Caco-2 (cell line): ENCODE results near the gene RAB11FIP5. TPM values are rescaled to one million over a fixed set of nuclear protein-coding genes. Genes with fewer than 3 reads are reported as not detected.

Experiments
- BruUV-seq: library from RNA; stranded (reverse); fragments of 400-500 nt; replicated peaks from 2 replicates; lab custom pipeline; 2021; lab: Mats Ljungman, UMichigan
- CTCF ChIA-PET: fragments of 300-600 bp; sonication (Branson Sonifier 250); formaldehyde crosslinking; loops from one replicate; lab custom pipeline; 2022; ENCODE audit warnings: antibody characterized with exemption; lab: Charles Lee
- POLR2A ChIA-PET: fragments of 300-600 bp; sonication (Branson Sonifier 250); formaldehyde crosslinking; loops from one replicate; lab custom pipeline; 2022; ENCODE audit warnings: antibody characterized with exemption; lab: Charles Lee
- DNase-seq, 2 experiments: peaks; one replicate each; pipeline versions ENCODE4 v3.0.0 to v3.0.0-alpha.2; 2020 to 2022
- H3K27me3 ChIP-seq: replicated peaks from 2 replicates; pipeline ENCODE4 v1.6.0; 2011; ENCODE audit warnings: low read length; ENCODE audit not compliant: control insufficient read depth, insufficient read depth
- H3K36me3 ChIP-seq: 2 replicates; pipeline ENCODE4 v1.5.1; 2011; ENCODE audit warnings: low read length; ENCODE audit not compliant: control insufficient read depth, insufficient read depth
- H3K4me1 ChIP-seq: fragments of 250-450 bp; sonication (Bioruptor Pico); 2 replicates; pipeline ENCODE4 v1.5.1; 2020; ENCODE audit warnings: mild to moderate bottlenecking
- H3K4me3 ChIP-seq: 2 replicates; pipeline ENCODE4 v1.5.1; 2011; ENCODE audit warnings: low read depth, mild to moderate bottlenecking, control low read depth, low read length
- H3K9me3 ChIP-seq: fragments of 250-450 bp; sonication (Bioruptor Pico); 2 replicates; pipeline ENCODE4 v1.5.1; 2020; ENCODE audit warnings: mild to moderate bottlenecking, moderate library complexity
- H3K27ac Mint-ChIP-seq: one replicate; pipeline ENCODE4 v1.8.0; 2022; ENCODE audit warnings: mixed read lengths; ENCODE audit not compliant: unreplicated experiment
- H3K27me3 Mint-ChIP-seq: one replicate; pipeline ENCODE4 v1.8.0; 2022; ENCODE audit warnings: mixed read lengths; ENCODE audit not compliant: insufficient read depth, unreplicated experiment
- H3K36me3 Mint-ChIP-seq: one replicate; pipeline ENCODE4 v1.8.0; 2022; ENCODE audit warnings: mild to moderate bottlenecking, mixed read lengths; ENCODE audit not compliant: insufficient read depth, unreplicated experiment
- H3K4me1 Mint-ChIP-seq: one replicate; pipeline ENCODE4 v1.8.0; 2022; ENCODE audit warnings: low read depth, mixed read lengths; ENCODE audit not compliant: unreplicated experiment
- H3K4me3 Mint-ChIP-seq: one replicate; pipeline ENCODE4 v1.8.0; 2022; ENCODE audit warnings: mild to moderate bottlenecking, moderate library complexity, mixed read lengths; ENCODE audit not compliant: unreplicated experiment
- H3K9me3 Mint-ChIP-seq: one replicate; pipeline ENCODE4 v1.8.0; 2022; ENCODE audit warnings: mixed read lengths; ENCODE audit not compliant: unreplicated experiment
- intact Hi-C: fragments of 100-400 bp; cut with micrococcal nuclease; formaldehyde crosslinking; loops from one replicate; pipeline ENCODE4 v1.10.0; 2022; ENCODE audit not compliant: unreplicated experiment
- total RNA-seq: library from RNA; stranded (reverse); gene quantifications from 2 replicates; pipeline ENCODE4 v1.2.3, GENCODE V29; 2022
- TF ChIP-seq, protein P1 (sequence below), 2 experiments: fragments of 200-600 bp in 1 of 2; IDR thresholded peaks; 1 replicate in 1 of 2; 2 replicates in 1 of 2; pipeline versions ENCODE4 v1.5.1 to v1.8.0; 2011 to 2022; ENCODE audit warnings: antibody characterized with exemption in 1 of 2, control low read depth in 1 of 2, inconsistent platforms in 1 of 2, low read depth in 1 of 2, low read length in 1 of 2, mild to moderate bottlenecking in 1 of 2, moderate library complexity in 1 of 2; ENCODE audit not compliant: insufficient read depth in 1 of 2, severe bottlenecking in 1 of 2, unreplicated experiment in 1 of 2

Gene RAB11FIP5
- total RNA-seq, 1 experiment from 2014 or later = 17.3 TPM

DNA sequence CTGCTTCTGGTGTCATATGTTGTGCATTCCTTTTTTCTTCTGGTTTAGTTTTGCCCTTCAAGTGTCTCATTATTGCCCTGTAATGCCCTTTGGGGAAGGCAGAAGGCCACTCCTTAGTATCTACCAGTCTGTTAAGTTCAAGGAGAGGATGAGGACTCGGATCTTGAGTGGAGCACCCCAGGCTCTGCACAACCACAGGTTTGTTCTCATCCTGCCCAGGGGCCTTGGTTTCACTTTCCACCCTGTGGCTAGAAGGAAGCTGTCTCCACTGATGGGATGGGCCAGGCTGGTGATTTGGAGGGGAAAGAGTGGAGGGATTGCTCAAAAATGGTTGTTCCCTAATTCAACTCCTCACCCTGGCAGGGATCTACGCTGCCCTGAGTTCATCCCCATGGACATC, 30.2 kb upstream of the RAB11FIP5 start:
- H3K4me1 Mint-ChIP-seq = no peaks in the 10 kb centered on the region
- Histone ChIP-seq H3K27me3 (no peaks in the 10 kb centered on the region; the same call in 1 of the 2 replicates), H3K4me3 (no peak overlapping the region), H3K36me3 (no peaks in the 10 kb centered on the region), H3K9me3 (no peaks in the 10 kb centered on the region), H3K4me1 (no peaks in the 10 kb centered on the region)
- no peak overlapping the region for H3K4me3 Mint-ChIP-seq
- CTCF ChIA-PET = no interaction called here
- BruUV-seq = no TSS peak
- H3K27me3 Mint-ChIP-seq = peaks cover 12% of the 10 kb centered on the region
- POLR2A ChIA-PET = no interaction called here
- intact Hi-C loops = no loop called here
- DNase-seq = no peak
- H3K27ac Mint-ChIP-seq = no peak overlapping the region
- TF ChIP-seq, protein P1, sequence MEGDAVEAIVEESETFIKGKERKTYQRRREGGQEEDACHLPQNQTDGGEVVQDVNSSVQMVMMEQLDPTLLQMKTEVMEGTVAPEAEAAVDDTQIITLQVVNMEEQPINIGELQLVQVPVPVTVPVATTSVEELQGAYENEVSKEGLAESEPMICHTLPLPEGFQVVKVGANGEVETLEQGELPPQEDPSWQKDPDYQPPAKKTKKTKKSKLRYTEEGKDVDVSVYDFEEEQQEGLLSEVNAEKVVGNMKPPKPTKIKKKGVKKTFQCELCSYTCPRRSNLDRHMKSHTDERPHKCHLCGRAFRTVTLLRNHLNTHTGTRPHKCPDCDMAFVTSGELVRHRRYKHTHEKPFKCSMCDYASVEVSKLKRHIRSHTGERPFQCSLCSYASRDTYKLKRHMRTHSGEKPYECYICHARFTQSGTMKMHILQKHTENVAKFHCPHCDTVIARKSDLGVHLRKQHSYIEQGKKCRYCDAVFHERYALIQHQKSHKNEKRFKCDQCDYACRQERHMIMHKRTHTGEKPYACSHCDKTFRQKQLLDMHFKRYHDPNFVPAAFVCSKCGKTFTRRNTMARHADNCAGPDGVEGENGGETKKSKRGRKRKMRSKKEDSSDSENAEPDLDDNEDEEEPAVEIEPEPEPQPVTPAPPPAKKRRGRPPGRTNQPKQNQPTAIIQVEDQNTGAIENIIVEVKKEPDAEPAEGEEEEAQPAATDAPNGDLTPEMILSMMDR (IDR thresholded peaks at IDR 0.05; ENCODE audit: insufficient read depth in 1 of 2, low read depth in 1 of 2, low read length in 1 of 2, severe bottlenecking in 1 of 2, unreplicated experiment in 1 of 2) = no peak
- no peaks in the 10 kb centered on the region for H3K36me3 Mint-ChIP-seq
- peaks cover 5% of the 10 kb centered on the region for H3K9me3 Mint-ChIP-seq

DNA sequence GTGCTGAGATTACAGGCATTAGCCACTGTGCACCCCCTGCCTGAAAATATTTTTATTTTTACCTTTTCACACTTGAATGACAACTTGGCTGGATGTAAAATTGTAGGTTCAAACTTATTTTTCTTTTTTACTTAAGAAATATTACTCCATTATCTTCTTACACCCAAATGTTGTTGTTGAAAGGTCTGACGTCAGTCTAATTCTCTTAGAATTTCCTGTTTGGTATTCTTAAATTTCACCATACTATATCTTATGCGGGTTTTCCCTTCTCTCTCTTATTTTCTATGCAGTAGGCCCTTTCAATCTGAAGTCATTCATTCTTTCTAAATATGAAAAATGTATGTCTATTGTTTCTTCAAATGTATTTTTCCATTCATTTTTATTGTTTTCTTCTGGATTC, 29.1 kb upstream of the RAB11FIP5 start:
- DNase-seq = no peak
- Histone ChIP-seq H3K27me3 (no peaks in the 10 kb centered on the region; the same call in 1 of the 2 replicates), H3K4me1 (no peaks in the 10 kb centered on the region), H3K4me3 (no peak overlapping the region), H3K9me3 (no peaks in the 10 kb centered on the region), H3K36me3 (no peaks in the 10 kb centered on the region)
- BruUV-seq = no TSS peak
- TF ChIP-seq, protein P1 (IDR thresholded peaks at IDR 0.05; ENCODE audit: insufficient read depth in 1 of 2, low read depth in 1 of 2, low read length in 1 of 2, severe bottlenecking in 1 of 2, unreplicated experiment in 1 of 2) = no peak
- Mint-ChIP-seq H3K4me3 (no peak overlapping the region), H3K27ac (no peak overlapping the region), H3K4me1 (no peaks in the 10 kb centered on the region), H3K9me3 (peaks cover 9% of the 10 kb centered on the region), H3K36me3 (no peaks in the 10 kb centered on the region), H3K27me3 (peaks cover 12% of the 10 kb centered on the region)
- CTCF ChIA-PET = no interaction called here
- POLR2A ChIA-PET = no interaction called here
- intact Hi-C loops = no loop called here

DNA sequence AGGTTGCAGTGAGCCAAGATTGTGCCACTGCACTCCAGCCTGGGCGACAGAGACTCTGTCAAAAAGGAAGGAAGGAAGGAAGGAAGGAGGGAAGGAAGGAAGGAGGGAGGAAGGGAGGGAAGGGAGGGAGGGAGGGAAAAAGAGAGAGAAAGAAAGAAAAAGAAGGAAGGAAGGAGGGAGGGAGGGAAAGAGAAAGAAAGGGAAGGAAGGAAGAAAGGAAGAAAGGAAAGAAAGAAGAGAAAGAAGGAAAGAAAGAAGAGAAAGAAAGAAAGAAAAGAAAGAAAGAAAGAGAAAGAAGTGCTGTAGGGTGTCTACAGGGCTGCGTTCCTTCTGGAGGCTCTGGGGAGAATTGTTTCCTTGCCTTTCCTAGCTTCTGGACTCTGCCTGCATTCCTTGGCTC, 22.5 kb upstream of the RAB11FIP5 start:
- no peaks in the 10 kb centered on the region for H3K4me1 Mint-ChIP-seq
- no peak overlapping the region for H3K27ac Mint-ChIP-seq
- H3K36me3 ChIP-seq = no peaks in the 10 kb centered on the region
- H3K4me1 ChIP-seq = no peaks in the 10 kb centered on the region
- H3K36me3 Mint-ChIP-seq = no peaks in the 10 kb centered on the region
- BruUV-seq = no TSS peak
- DNase-seq = no peak
- H3K9me3 ChIP-seq = no peaks in the 10 kb centered on the region
- TF ChIP-seq, protein P1 (IDR thresholded peaks at IDR 0.05; ENCODE audit: insufficient read depth in 1 of 2, low read depth in 1 of 2, low read length in 1 of 2, severe bottlenecking in 1 of 2, unreplicated experiment in 1 of 2) = no peak
- H3K27me3 ChIP-seq = no peaks in the 10 kb centered on the region
- peaks cover 9% of the 10 kb centered on the region for H3K9me3 Mint-ChIP-seq
- intact Hi-C loops = no loop called here
- H3K27me3 Mint-ChIP-seq = peaks cover 7% of the 10 kb centered on the region
- no peak overlapping the region for H3K4me3 ChIP-seq
- ChIA-PET POLR2A (no interaction called here), CTCF (no interaction called here)
- no peak overlapping the region for H3K4me3 Mint-ChIP-seq
